SK-N-SH (cell line): ENCODE results near the gene FRMD1. TPM values are rescaled to one million over a fixed set of nuclear protein-coding genes. Genes with fewer than 3 reads are reported as not detected.

Experiments used
- CTCF ChIA-PET: fragments of 300-600, 350-600 bp; formaldehyde crosslinking; extraction: SDS; loops from one replicate; lab custom pipeline; 2021; lab: Yijun Ruan, JAX
- POLR2A ChIA-PET: fragments of 350-600 bp; sonication (Branson Sonifier 250); formaldehyde crosslinking; extraction: SDS; loops from one replicate; lab custom pipeline; 2020; ENCODE audit warnings: antibody characterized with exemption, inconsistent platforms; lab: Yijun Ruan, JAX
- DNase-seq: peaks from one replicate; pipeline ENCODE4 v3.0.0; 2012
- H2AFZ ChIP-seq: fragments of 200-600 bp; sonication (generic); 2 replicates; pipeline ENCODE4 v1.8.1; 2016; ENCODE audit warnings: antibody characterized with exemption, mild to moderate bottlenecking, low read depth
- H3F3A ChIP-seq: fragments of 200-600 bp; sonication (generic); replicated peaks from 2 replicates; pipeline ENCODE3; 2016; ENCODE audit warnings: antibody characterized with exemption, mild to moderate bottlenecking; ENCODE audit not compliant: insufficient read depth
- H3K27ac ChIP-seq, 2 experiments: fragments of 200-500 bp in 1 of 2; fragments of 200-600 bp in 1 of 2; sonication (Bioruptor generic) in 1 of 2; sonication (generic), shearing (Covaris generic) in 1 of 2; 2 replicates each; pipeline versions ENCODE4 v1.5.1 to v1.6.1; 2014 to 2016; ENCODE audit warnings: low read depth in 2 of 2, inconsistent platforms in 1 of 2, low read length in 1 of 2, mild to moderate bottlenecking in 1 of 2, mixed read lengths in 1 of 2
- H3K27me3 ChIP-seq: fragments of 200-600 bp; sonication (generic), shearing (Covaris generic); 2 replicates; pipeline ENCODE4 v1.6.1; 2016; ENCODE audit warnings: mixed run types; ENCODE audit not compliant: insufficient read depth
- H3K36me3 ChIP-seq, 2 experiments: fragments of 200-500 bp in 1 of 2; fragments of 200-600 bp in 1 of 2; sonication (Bioruptor generic) in 1 of 2; sonication (generic) in 1 of 2; replicated peaks in 1 of 2; 2 replicates each; pipeline versions ENCODE3 to v1.5.1; 2014 to 2016; ENCODE audit warnings: low read length in 1 of 2, mild to moderate bottlenecking in 1 of 2; ENCODE audit not compliant: insufficient read depth in 2 of 2, control insufficient read depth in 1 of 2
- H3K4me1 ChIP-seq, 2 experiments: fragments of 200-500 bp in 1 of 2; fragments of 200-600 bp in 1 of 2; sonication (Bioruptor generic) in 1 of 2; sonication (generic), shearing (Covaris generic) in 1 of 2; 2 replicates each; pipeline versions ENCODE4 v1.5.1 to v1.6.1; 2014 to 2016; ENCODE audit warnings: low read depth in 1 of 2, low read length in 1 of 2, mixed run types in 1 of 2; ENCODE audit not compliant: insufficient read depth in 2 of 2, control insufficient read depth in 1 of 2
- H3K4me2 ChIP-seq: fragments of 200-600 bp; sonication (generic), shearing (Covaris generic); 2 replicates; pipeline ENCODE4 v1.6.1; 2017; ENCODE audit warnings: mixed run types
- H3K4me3 ChIP-seq, 2 experiments: fragments of 200-500 bp in 1 of 2; fragments of 200-600 bp in 1 of 2; sonication (Bioruptor generic) in 1 of 2; sonication (generic), shearing (Covaris generic) in 1 of 2; 2 replicates each; pipeline versions ENCODE4 v1.5.1 to v1.8.1; 2014 to 2016; ENCODE audit warnings: low read depth in 2 of 2, inconsistent platforms in 1 of 2, low read length in 1 of 2, mild to moderate bottlenecking in 1 of 2, mixed read lengths in 1 of 2, moderate library complexity in 1 of 2
- H3K79me2 ChIP-seq: fragments of 200-600 bp; sonication (generic); 2 replicates; pipeline ENCODE4 v1.8.1; 2017; ENCODE audit warnings: mild to moderate bottlenecking; ENCODE audit not compliant: insufficient read depth
- H3K9ac ChIP-seq: fragments of 200-600 bp; sonication (generic); 2 replicates; pipeline ENCODE4 v1.6.1; 2017; ENCODE audit warnings: mixed run types
- H3K9me2 ChIP-seq: fragments of 200-600 bp; sonication (generic); 2 replicates; pipeline ENCODE4 v1.6.1; 2017; ENCODE audit warnings: mixed run types
- H3K9me3 ChIP-seq: fragments of 200-600 bp; sonication (generic); 2 replicates; pipeline ENCODE4 v1.6.1; 2017; ENCODE audit warnings: mixed run types, mild to moderate bottlenecking, moderate library complexity
- H4K20me1 ChIP-seq: fragments of 200-600 bp; sonication (generic); 2 replicates; pipeline ENCODE4 v1.6.1; 2017; ENCODE audit warnings: mild to moderate bottlenecking, mixed run types; ENCODE audit not compliant: insufficient read depth
- EZH2phosphoT487 ChIP-seq: fragments of 200-600 bp; sonication (generic); IDR thresholded peaks from 2 replicates; pipeline ENCODE4 v1.6.1; 2017; ENCODE audit warnings: low read depth, mixed run types, mild to moderate bottlenecking, antibody characterized with exemption, moderate library complexity, borderline replicate concordance
- FOSL2 ChIP-seq: IDR thresholded peaks from 2 replicates; pipeline ENCODE4 v1.4.0; 2012; ENCODE audit warnings: low read depth, mild to moderate bottlenecking, moderate library complexity, borderline replicate concordance
- GATA2 ChIP-seq: sonication (generic); formaldehyde crosslinking; IDR thresholded peaks from 2 replicates; pipeline ENCODE4 v1.5.0; 2020; ENCODE audit warnings: mild to moderate bottlenecking, missing genetic modification reagents
- JUND ChIP-seq: IDR thresholded peaks from 2 replicates; pipeline ENCODE4 v1.4.0; 2012
- MXI1 ChIP-seq: IDR thresholded peaks from 2 replicates; pipeline ENCODE4 v1.6.1; 2012; ENCODE audit warnings: mild to moderate bottlenecking, low read depth, low read length, improper control_type of control experiment
- NFIC ChIP-seq: IDR thresholded peaks from 2 replicates; pipeline ENCODE4 v1.4.0; 2012; ENCODE audit warnings: borderline replicate concordance
- POLR2AphosphoS5 ChIP-seq: IDR thresholded peaks from 2 replicates; pipeline ENCODE4 v1.6.1; 2012; ENCODE audit warnings: low read depth, low read length
- RAD21 ChIP-seq: IDR thresholded peaks from 2 replicates; pipeline ENCODE4 v1.6.1; 2012; ENCODE audit warnings: mild to moderate bottlenecking, low read length
- RFX5 ChIP-seq: IDR thresholded peaks from 2 replicates; pipeline ENCODE4 v1.6.1; 2012; ENCODE audit warnings: mild to moderate bottlenecking, improper control_type of control experiment, low read length
- RXRA ChIP-seq: IDR thresholded peaks from 2 replicates; pipeline ENCODE4 v1.4.0; 2012; ENCODE audit warnings: low read depth, mild to moderate bottlenecking, borderline replicate concordance
- TCF12 ChIP-seq: IDR thresholded peaks from 2 replicates; pipeline ENCODE4 v1.4.0; 2012
- WGBS: methylation state at CpG from one replicate; pipeline ENCODE4 v1.1.6; 2017; ENCODE audit warnings: low lambda C conversion rate; 5-methylcytosine and 5-hydroxymethylcytosine counted together
- polyA plus RNA-seq, 3 experiments: library from polyadenylated mRNA; depleted of rRNA; stranded (reverse); fragments of >200 nt; gene quantifications; 2 replicates each; pipeline ENCODE4 v1.2.3, GENCODE V29; 2012
- TF ChIP-seq, protein P1 (sequence below): IDR thresholded peaks from 2 replicates; pipeline ENCODE4 v1.4.0; 2012; ENCODE audit warnings: low read depth, borderline replicate concordance
- TF ChIP-seq, protein P2 (sequence below): fragments of 150-350 bp; IDR thresholded peaks from 2 replicates; pipeline ENCODE4 v1.6.1; 2016; ENCODE audit warnings: mild to moderate bottlenecking, low read depth, low read length
- TF ChIP-seq, protein P3 (sequence below): IDR thresholded peaks from 2 replicates; pipeline ENCODE4 v1.6.1; 2012; ENCODE audit warnings: mild to moderate bottlenecking, low read depth, low read length, moderate library complexity

FRMD1 gene
- polyA plus RNA-seq, 1 of the 3 experiments (the other 2 are of a cell fraction): not detected

DNA sequence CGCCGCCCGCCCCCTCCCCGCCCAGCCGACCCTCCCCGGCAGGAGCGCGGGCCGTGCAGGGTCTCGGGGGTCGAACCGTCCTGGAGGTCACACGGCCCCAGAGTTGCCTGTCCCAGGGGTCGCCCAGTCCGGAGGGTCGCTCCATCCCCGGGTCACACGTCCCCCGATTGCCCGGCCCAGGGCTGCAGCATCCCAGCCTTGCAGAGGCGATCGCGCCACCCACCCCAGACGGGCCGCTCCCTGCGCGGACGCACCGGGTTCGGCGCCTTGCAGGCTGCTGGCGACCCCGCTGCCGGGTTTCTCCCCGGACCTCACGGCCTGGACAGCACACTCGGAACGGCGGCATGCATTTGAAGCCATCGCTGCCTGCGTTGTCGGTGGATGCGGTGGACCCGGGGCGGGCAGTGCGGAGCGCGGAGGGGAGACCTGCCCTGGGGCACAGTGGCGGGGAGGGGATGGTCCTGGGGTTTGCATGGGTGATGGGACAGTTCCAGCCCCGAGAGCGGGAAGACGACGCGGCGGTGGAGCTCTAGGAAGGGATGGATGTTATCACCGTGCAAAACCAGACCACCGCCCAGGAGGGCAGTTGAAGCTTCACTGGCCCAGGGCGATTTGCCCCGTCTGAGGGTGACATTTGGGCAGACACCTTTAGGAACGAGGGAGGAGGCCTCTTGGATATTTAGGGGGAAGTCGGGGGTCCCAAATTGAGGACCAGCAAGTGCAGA lies 22.7 kb upstream of the FRMD1 start (continued):
- no peak for TF ChIP-seq GATA2 (CRISPR knock-in tag)

DNA sequence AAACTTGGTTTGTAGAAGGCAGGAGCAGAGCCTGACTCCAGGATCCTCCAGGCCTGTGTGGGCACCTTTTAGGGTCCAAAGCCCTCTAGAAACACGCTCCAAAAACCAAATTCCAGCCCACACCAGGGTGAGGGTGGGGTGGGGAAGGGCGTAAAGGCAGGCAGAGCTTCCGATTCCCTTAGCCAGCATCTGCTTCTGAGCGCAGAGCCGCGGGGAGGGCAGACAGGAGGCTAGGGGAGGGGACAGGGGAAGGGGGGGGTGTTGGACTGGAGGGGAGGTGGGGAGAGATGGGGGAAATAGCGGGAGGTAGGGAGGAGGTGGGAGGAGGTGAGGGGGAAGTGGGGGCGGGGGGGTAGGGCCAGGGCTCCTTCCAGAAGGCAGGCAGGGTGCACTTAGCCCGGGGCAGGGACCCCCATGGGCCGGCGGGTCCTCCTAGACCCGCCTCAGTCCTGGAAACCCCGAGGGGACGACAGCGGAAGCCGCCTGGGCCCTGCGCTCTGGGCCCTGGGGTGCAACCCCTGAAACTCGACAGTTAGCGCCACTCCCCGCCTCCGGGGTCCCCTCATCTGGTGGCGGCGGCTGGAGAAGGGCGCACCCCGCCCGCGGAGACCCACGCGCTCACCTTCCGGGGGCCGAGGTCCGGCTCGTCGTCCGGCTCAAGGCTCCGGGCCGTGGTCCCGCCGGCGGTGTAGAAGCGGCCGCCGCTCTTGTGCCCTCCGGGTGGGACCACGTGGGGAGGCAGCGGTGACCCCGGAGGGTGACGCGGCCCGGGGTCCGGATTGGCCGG lies 22.0 kb upstream of the FRMD1 start:
- Histone ChIP-seq H3K9ac (no peak overlapping the region), H3K27ac (no peak overlapping the region), H3K9me3 (no peaks in the 10 kb centered on the region), H3K27me3 (no peaks in the 10 kb centered on the region), H3K4me1 (peaks cover 0 to 28% of the 10 kb centered on the region in 2 experiments; a peak in 1 of 4 replicates), H3K79me2 (no peaks in the 10 kb centered on the region), H3K9me2 (no peaks in the 10 kb centered on the region), H4K20me1 (no peaks in the 10 kb centered on the region), H3K36me3 (no peaks in the 10 kb centered on the region), H3K4me3 (no peak overlapping the region), H3F3A (no peaks in the 10 kb centered on the region), H2AFZ (no peak overlapping the region), H3K4me2 (no peak overlapping the region)
- ChIA-PET CTCF (no interaction called here), POLR2A (no interaction called here)
- TF ChIP-seq RXRA (no peak), RFX5 (no peak), TCF12 (no peak), JUND (no peak), RAD21 (no peak), MXI1 (no peak)
- TF ChIP-seq, protein P1, sequence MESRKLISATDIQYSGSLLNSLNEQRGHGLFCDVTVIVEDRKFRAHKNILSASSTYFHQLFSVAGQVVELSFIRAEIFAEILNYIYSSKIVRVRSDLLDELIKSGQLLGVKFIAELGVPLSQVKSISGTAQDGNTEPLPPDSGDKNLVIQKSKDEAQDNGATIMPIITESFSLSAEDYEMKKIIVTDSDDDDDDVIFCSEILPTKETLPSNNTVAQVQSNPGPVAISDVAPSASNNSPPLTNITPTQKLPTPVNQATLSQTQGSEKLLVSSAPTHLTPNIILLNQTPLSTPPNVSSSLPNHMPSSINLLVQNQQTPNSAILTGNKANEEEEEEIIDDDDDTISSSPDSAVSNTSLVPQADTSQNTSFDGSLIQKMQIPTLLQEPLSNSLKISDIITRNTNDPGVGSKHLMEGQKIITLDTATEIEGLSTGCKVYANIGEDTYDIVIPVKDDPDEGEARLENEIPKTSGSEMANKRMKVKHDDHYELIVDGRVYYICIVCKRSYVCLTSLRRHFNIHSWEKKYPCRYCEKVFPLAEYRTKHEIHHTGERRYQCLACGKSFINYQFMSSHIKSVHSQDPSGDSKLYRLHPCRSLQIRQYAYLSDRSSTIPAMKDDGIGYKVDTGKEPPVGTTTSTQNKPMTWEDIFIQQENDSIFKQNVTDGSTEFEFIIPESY: no peak
- WGBS: 46% methylated on average over 18 of the region's 52 CpGs
- DNase-seq: peak; percentile 26

DNA sequence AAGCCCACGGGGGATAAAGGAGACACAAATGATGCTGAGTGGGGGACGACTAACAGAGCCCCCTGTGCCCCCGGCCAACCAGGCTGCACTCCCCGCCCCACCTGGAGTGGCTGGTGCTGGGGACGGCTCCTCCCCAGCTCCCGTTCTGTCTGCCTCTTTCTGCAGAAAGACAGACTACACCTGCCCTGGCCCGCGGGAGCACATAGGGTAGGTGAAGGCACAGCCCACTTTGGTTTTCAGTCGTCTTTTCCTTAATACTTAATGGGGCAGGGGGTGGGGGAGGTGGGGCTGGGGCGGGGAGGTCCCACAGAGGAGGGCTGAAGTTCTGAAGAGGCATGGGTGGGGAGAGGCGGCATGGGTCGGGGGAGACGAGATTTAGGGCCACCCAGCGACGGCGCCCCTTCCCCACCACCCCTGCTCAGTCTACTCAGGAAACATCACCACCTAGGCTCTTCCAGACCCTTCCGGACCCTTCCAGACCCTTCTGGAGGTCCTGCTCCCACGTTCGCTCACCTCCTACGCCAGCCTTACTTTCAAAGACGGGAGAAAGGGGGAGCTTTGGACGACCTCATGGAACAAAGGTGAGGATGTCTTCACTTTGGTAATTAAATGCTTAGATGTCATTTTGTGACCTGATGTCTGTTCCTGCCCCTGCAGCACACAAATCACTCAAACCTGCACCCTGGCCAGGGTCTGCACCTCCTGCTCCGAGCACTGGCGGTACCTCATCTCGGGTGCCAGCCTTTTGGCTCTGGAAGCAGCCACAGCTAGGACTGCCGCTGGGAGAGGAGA lies 21.2 kb upstream of the FRMD1 start:
- Histone ChIP-seq H3F3A (no peaks in the 10 kb centered on the region), H3K9me2 (no peaks in the 10 kb centered on the region), H3K27ac (no peak overlapping the region), H3K27me3 (no peaks in the 10 kb centered on the region), H3K9ac (no peak overlapping the region), H3K36me3 (no peaks in the 10 kb centered on the region), H2AFZ (no peak overlapping the region), H3K4me3 (no peak overlapping the region), H3K4me1 (peaks cover 0 to 27% of the 10 kb centered on the region in 2 experiments; a peak in 1 of 4 replicates), H3K9me3 (no peaks in the 10 kb centered on the region), H4K20me1 (no peaks in the 10 kb centered on the region), H3K4me2 (no peak overlapping the region), H3K79me2 (no peaks in the 10 kb centered on the region)
- WGBS: 66% methylated on average over 18 of the region's 26 CpGs
- ChIA-PET CTCF (interaction anchor here (0.6 to 1.2 kb wide), 2 partner anchors 9 to 32 kb away, joined by 3 to 4 read pairs; no protein-coding TSS in a partner anchor), POLR2A (no interaction called here)
- DNase-seq: peak; percentile 14
- TF ChIP-seq, protein P2, sequence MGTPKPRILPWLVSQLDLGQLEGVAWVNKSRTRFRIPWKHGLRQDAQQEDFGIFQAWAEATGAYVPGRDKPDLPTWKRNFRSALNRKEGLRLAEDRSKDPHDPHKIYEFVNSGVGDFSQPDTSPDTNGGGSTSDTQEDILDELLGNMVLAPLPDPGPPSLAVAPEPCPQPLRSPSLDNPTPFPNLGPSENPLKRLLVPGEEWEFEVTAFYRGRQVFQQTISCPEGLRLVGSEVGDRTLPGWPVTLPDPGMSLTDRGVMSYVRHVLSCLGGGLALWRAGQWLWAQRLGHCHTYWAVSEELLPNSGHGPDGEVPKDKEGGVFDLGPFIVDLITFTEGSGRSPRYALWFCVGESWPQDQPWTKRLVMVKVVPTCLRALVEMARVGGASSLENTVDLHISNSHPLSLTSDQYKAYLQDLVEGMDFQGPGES: no peak
- TF ChIP-seq FOSL2 (no peak), GATA2 (CRISPR knock-in tag) (no peak), POLR2AphosphoS5 (no peak), EZH2phosphoT487 (no peak), TCF12 (no peak), NFIC (no peak)
- TF ChIP-seq, protein P3, sequence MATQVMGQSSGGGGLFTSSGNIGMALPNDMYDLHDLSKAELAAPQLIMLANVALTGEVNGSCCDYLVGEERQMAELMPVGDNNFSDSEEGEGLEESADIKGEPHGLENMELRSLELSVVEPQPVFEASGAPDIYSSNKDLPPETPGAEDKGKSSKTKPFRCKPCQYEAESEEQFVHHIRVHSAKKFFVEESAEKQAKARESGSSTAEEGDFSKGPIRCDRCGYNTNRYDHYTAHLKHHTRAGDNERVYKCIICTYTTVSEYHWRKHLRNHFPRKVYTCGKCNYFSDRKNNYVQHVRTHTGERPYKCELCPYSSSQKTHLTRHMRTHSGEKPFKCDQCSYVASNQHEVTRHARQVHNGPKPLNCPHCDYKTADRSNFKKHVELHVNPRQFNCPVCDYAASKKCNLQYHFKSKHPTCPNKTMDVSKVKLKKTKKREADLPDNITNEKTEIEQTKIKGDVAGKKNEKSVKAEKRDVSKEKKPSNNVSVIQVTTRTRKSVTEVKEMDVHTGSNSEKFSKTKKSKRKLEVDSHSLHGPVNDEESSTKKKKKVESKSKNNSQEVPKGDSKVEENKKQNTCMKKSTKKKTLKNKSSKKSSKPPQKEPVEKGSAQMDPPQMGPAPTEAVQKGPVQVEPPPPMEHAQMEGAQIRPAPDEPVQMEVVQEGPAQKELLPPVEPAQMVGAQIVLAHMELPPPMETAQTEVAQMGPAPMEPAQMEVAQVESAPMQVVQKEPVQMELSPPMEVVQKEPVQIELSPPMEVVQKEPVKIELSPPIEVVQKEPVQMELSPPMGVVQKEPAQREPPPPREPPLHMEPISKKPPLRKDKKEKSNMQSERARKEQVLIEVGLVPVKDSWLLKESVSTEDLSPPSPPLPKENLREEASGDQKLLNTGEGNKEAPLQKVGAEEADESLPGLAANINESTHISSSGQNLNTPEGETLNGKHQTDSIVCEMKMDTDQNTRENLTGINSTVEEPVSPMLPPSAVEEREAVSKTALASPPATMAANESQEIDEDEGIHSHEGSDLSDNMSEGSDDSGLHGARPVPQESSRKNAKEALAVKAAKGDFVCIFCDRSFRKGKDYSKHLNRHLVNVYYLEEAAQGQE: no peak
